ENCODE data around the gene GRB7. TPM values are rescaled to one million over a fixed set of nuclear protein-coding genes. Genes with fewer than 3 reads are reported as not detected.

The GRB7 gene
- total RNA-seq, 4 donors from 2014 or later: 14.0 to 64.0 (median 26.3) TPM

GRCh38 chr17:39776252-39776651 is 38.5 kb downstream of the GRB7 start:
- Histone ChIP-seq H3K27ac (peak overlapping the region; percentile 65 to 81 (median 72)), H3K36me3 (no peaks in the 10 kb centered on the region), H3K4me1 (peaks cover 0 to 19% (median 0%) of the 10 kb centered on the region in 4 donors), H3K9me3 (no peaks in the 10 kb centered on the region), H3K27me3 (no peaks in the 10 kb centered on the region), H3K4me3 (peak overlapping the region; percentile 22 to 35 (median 34))
- DNase-seq: no peak
- TF ChIP-seq POLR2A (IDR thresholded peaks at IDR 0.05) (no peak), CTCF (IDR thresholded peaks at IDR 0.05) (no peak)

DNA sequence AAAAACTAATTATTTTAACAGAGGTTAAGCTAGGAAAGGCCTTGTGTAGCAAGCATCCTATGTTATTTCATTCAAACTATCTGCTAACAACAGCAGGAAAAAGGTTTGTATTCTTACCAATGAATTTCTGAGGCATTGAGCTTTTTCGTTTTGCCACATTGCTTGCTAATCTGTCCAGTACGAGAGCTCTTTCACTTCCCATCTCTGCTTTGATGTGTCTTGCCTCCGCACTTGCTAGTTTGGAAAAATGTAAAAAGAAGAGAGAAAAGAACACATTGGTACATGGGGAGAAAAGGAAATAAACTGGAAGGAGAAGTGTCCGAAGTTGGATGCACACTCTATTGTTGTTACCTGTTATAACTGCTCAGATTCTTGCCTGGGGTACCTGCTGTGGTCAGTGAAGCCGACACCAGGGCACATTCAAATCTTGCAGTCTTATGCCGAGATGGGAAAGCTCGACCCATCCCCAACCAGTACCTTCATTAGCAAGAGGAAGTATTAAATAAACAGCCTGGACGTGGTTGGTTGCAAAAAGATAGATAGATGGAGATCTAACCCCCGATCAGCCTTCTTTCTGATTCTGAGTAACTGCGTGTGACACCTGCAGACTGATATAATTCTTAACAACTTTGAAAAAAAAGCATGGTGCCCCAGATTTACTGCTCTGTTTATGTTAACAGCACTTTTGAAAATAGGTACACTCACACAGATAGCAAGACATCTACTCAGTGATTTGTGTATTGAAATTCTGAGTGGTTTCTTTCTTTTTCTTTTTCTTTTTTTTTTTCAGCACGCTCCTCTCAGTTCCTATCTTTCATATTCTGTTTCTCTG is 40.0 kb downstream of the GRB7 start:
- peak overlapping the region; percentile 65 to 81 (median 72) for H3K27ac ChIP-seq
- no peaks in the 10 kb centered on the region for H3K9me3 ChIP-seq
- peak in 1 of 3 donors; percentile 56 for DNase-seq
- peak overlapping the region; percentile 19 to 35 (median 34) for H3K4me3 ChIP-seq
- no peaks in the 10 kb centered on the region for H3K36me3 ChIP-seq
- peaks cover 0 to 12% (median 0%) of the 10 kb centered on the region in 4 donors for H3K4me1 ChIP-seq
- no peaks in the 10 kb centered on the region for H3K27me3 ChIP-seq
- TF ChIP-seq POLR2A (IDR thresholded peaks at IDR 0.05): no peak
- no peak for TF ChIP-seq CTCF (IDR thresholded peaks at IDR 0.05)

DNA sequence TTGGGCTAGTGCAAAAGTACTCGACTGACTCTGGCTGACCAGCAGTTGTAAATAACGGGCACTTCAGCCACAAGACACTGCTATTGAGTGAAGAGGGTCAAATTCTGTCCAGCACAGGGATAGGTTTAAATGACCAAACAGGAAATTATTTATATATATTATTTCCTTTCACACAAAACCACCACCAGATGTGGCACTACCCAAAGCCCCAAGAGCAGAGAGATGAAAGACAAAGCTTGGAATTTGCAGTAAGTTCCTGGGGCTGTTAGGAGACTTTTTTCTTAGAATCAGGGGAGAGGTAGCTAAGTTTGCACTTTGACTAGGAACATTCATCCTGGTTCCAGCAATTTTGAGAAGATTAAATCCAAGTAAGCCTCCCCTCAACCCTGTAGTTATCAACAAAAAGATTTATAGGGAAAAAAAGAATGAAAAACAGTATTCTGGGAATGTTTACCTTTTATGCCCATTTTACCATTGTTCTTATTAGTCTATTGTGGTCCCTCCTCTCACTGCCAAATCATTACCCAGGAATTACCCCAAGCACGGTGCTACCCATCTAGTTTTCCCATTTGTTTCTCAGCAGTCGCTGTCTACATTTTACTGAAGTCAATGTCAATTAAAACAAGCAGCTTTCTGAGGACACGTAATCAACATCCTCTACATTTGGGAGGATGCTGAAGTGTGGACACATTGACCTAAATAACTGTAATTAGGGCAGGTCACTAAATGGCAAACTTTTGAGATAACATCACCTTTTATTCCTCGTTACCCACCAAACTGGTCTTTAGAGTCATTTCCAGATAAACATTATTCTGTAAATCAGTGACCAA is 43.5 kb downstream of the GRB7 start:
- Histone ChIP-seq H3K4me3 (no peak overlapping the region), H3K27ac (peak overlapping the region in 2 of 4 donors; percentile 11 to 81)

GRCh38 chr17:39781861-39782213 is 44.1 kb downstream of the GRB7 start:
- no peak for DNase-seq
- Histone ChIP-seq H3K4me1 (peaks cover 0 to 11% (median 0%) of the 10 kb centered on the region in 4 donors), H3K4me3 (no peak overlapping the region), H3K27ac (peak overlapping the region in 1 of 4 donors; percentile 81), H3K9me3 (no peaks in the 10 kb centered on the region), H3K27me3 (no peaks in the 10 kb centered on the region), H3K36me3 (no peaks in the 10 kb centered on the region)
- no peak for TF ChIP-seq POLR2A (IDR thresholded peaks at IDR 0.05)
- TF ChIP-seq CTCF (IDR thresholded peaks at IDR 0.05): no peak

More for the DNA sequence above, 43.5 kb downstream of the GRB7 start:
- peaks cover 0 to 11% (median 0%) of the 10 kb centered on the region in 4 donors for H3K4me1 ChIP-seq
- no peak for DNase-seq
- no peaks in the 10 kb centered on the region for H3K27me3 ChIP-seq
- TF ChIP-seq CTCF (IDR thresholded peaks at IDR 0.05) (no peak), POLR2A (IDR thresholded peaks at IDR 0.05) (no peak)
- H3K36me3 ChIP-seq: no peaks in the 10 kb centered on the region
- H3K9me3 ChIP-seq: no peaks in the 10 kb centered on the region

DNA sequence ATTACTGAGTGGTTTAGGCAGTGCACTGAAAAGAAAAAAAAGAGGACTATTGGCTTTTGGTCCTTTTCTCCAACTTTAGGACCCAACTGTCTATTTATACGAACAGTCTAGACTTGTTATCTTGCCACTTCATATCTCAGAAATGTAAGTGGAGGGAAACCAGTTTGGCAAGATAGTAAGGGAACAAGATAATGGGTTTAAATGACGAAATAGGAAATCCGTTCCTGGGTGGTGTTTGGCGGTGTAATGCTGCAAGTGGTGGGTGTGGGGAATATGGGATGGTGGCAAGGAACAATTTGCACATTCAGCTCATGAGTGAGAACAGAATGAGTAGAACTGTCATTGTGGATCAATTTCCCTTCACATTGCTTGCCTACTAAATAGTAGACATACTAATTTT is 44.7 kb downstream of the GRB7 start:
- peaks cover 0 to 11% (median 0%) of the 10 kb centered on the region in 4 donors for H3K4me1 ChIP-seq
- no peak overlapping the region for H3K4me3 ChIP-seq
- H3K36me3 ChIP-seq: no peaks in the 10 kb centered on the region
- no peaks in the 10 kb centered on the region for H3K27me3 ChIP-seq
- H3K9me3 ChIP-seq: no peaks in the 10 kb centered on the region
- H3K27ac ChIP-seq: peak overlapping the region in 1 of 4 donors; percentile 81
- no peak for DNase-seq
- TF ChIP-seq CTCF (IDR thresholded peaks at IDR 0.05) (no peak), POLR2A (IDR thresholded peaks at IDR 0.05) (no peak)

Data from Peyer's patch (tissue), 4 donors.